NCI-H748 (cell line): Measurements from ENCODE around the gene SLC25A3.

Experiments used
- DNase-seq: peaks from one replicate; lab custom pipeline; 2025; ENCODE audit not compliant: unreplicated experiment; lab: John Stamatoyannopoulos, UW

The SLC25A3 gene

GRCh38 chr12:98653866-98654493, 60.5 kb downstream of the SLC25A3 start:
- DNase-seq, result peak; percentile 59
